Skin epidermis (tissue), 12 donors: ENCODE data around the gene GNMT.

Experiments used
- H3K27ac ChIP-seq, 21 experiments: fragments of 200-600 bp; sonication (generic) in 11 of 21; one replicate each; pipeline ENCODE4 v1.5.0; 2020; ENCODE audit warnings: mild to moderate bottlenecking in 3 of 21, inconsistent platforms in 2 of 21, moderate library complexity in 2 of 21
- H3K4me3 ChIP-seq, 7 experiments: fragments of 200-600 bp; sonication (generic) in 2 of 7; one replicate each; pipeline ENCODE4 v1.5.0; 2020; ENCODE audit warnings: inconsistent platforms in 2 of 7, mild to moderate bottlenecking in 2 of 7, moderate library complexity in 1 of 7

GNMT gene

GRCh38 chr6:42960243-42961019 lies at the start of gene GNMT:
TSS of gene GNMT (plus strand) at chr6:42960754. CDS start at chr6:42960768, 14 bp downstream.
- peak within 1 kb of the TSS in 3 of 21 experiments; percentile 16 to 71 (median 53) for H3K27ac ChIP-seq

GRCh38 chr6:42911171-42912021 lies 49.2 kb upstream of the GNMT start:
- H3K27ac ChIP-seq = no peak overlapping the region
- H3K4me3 ChIP-seq = peak overlapping the region in 3 of 7 experiments; percentile 9 to 17 (median 14)

More at GRCh38 chr6:42960243-42961019, at the start of gene GNMT:
- H3K4me3 ChIP-seq = peak within 1 kb of the TSS; percentile 20 to 48 (median 35)

- no peak overlapping the region for H3K4me3 ChIP-seq
- H3K27ac ChIP-seq = no peak overlapping the region
Measured at GRCh38 chr6:42914546-42914945, 46.0 kb upstream of the GNMT start.

GRCh38 chr6:42915732-42916131 lies 44.8 kb upstream of the GNMT start, which contains the start of gene PTCRA:
TSS of gene PTCRA (plus strand) at chr6:42916053. CDS start at chr6:42916070, 17 bp downstream.
- Histone ChIP-seq H3K4me3 (no peak within 1 kb of the TSS), H3K27ac (no peak within 1 kb of the TSS)

GRCh38 chr6:42916288-42916687 lies 44.3 kb upstream of the GNMT start:
- Histone ChIP-seq H3K4me3 (no peak overlapping the region), H3K27ac (no peak overlapping the region)

- Histone ChIP-seq H3K27ac (no peak overlapping the region), H3K4me3 (no peak overlapping the region)
Measured at GRCh38 chr6:42921801-42922200, 38.8 kb upstream of the GNMT start.

- H3K27ac ChIP-seq = no peak overlapping the region
Measured at GRCh38 chr6:42923666-42924065, 36.9 kb upstream of the GNMT start.

GRCh38 chr6:42925248-42925857 lies 35.2 kb upstream of the GNMT start:
- H3K4me3 ChIP-seq = no peak overlapping the region
- H3K27ac ChIP-seq = no peak overlapping the region

More at GRCh38 chr6:42923666-42924065, 36.9 kb upstream of the GNMT start:
- H3K4me3 ChIP-seq = no peak overlapping the region

- Histone ChIP-seq H3K27ac (peak within 1 kb of the TSS; percentile 66 to 96 (median 90)), H3K4me3 (peak within 1 kb of the TSS; percentile 60 to 89 (median 66))
Measured at GRCh38 chr6:42928986-42929820, 31.4 kb upstream of the GNMT start, which contains the start of gene CNPY3. TSS of gene CNPY3 (plus strand) at chr6:42929480. CDS start at chr6:42929571, 91 bp downstream.

GRCh38 chr6:42929821-42930360 lies 30.7 kb upstream of the GNMT start:
- H3K4me3 ChIP-seq = peak overlapping the region; percentile 60 to 89 (median 66)
- peak overlapping the region; percentile 66 to 96 (median 90) for H3K27ac ChIP-seq

GRCh38 chr6:42932412-42932811 lies 28.1 kb upstream of the GNMT start:
- Histone ChIP-seq H3K4me3 (no peak overlapping the region), H3K27ac (peak overlapping the region in 4 of 21 experiments; percentile 3 to 59 (median 35))

GRCh38 chr6:42933205-42933604 lies 27.3 kb upstream of the GNMT start:
- peak overlapping the region in 4 of 21 experiments; percentile 3 to 39 (median 15) for H3K27ac ChIP-seq

GRCh38 chr6:42935322-42935721 lies 25.2 kb upstream of the GNMT start:
- H3K4me3 ChIP-seq = no peak overlapping the region
- H3K27ac ChIP-seq = no peak overlapping the region

More at GRCh38 chr6:42933205-42933604, 27.3 kb upstream of the GNMT start:
- H3K4me3 ChIP-seq = no peak overlapping the region

- H3K27ac ChIP-seq = no peak overlapping the region
- no peak overlapping the region for H3K4me3 ChIP-seq
Measured at GRCh38 chr6:42936398-42936797, 24.2 kb upstream of the GNMT start.

GRCh38 chr6:42937548-42938427 lies 22.8 kb upstream of the GNMT start:
- Histone ChIP-seq H3K27ac (no peak overlapping the region), H3K4me3 (no peak overlapping the region)

GRCh38 chr6:42938428-42938796 lies 22.1 kb upstream of the GNMT start:
- H3K27ac ChIP-seq = no peak overlapping the region

GRCh38 chr6:42938987-42939809 lies 21.4 kb upstream of the GNMT start:
- no peak overlapping the region for H3K4me3 ChIP-seq
- no peak overlapping the region for H3K27ac ChIP-seq

More at GRCh38 chr6:42938428-42938796, 22.1 kb upstream of the GNMT start:
- no peak overlapping the region for H3K4me3 ChIP-seq
